ENCODE data around the gene ZNF791. TPM values are rescaled to one million over a fixed set of nuclear protein-coding genes. Genes with fewer than 3 reads are reported as not detected.

ZNF791 gene
- total and polyA plus RNA-seq, 2 donors (not counting 1 experiment from before 2014, with no cell fraction given) = 11.4 to 12.2 TPM

DNA sequence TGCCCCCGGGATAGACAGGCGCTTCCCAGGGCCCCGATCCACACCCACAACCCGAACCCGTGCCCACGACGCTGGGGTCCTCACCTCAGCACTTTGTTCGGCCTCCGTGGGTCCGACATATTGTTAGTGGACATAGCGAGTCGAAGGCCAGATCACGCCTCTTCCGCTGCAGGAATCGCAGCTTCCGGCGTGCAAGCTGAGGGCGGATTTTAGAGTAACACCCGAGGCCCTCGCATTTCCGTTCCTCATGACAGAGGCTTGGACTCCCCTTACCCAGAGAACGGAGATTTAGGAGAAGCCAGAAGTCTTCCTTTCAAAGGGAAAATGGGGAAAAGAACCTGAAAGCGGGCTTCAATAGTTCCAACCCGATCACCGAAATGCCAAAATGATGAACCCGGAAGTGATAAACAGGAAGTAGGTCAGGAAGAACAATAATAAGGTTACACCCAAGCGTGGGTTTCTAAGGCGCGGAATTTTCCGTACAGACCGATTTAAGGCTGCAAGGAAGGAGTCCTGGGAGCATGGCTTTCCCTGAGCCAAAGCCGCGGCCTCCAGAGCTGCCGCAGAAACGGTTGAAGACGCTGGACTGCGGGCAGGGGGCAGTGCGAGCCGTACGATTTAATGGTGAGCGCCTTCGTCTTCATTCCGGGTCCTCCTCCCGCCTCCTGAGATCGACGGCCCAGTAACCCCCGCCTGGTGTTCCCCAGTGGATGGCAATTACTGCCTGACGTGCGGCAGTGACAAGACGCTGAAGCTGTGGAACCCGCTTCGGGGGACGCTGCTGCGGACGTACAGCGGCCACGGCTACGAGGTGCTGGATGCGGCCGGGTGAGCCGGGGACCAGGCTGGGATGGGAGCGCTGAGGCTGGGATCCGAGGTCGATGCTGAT, 58.8 kb downstream of the ZNF791 start:
- Histone ChIP-seq H2AFZ (ENCODE audit: low read length) (peak overlapping the region; percentile 97), H3K4me1 (ENCODE audit: control insufficient read depth, extremely low read depth, insufficient read depth, low read length) (peaks cover 12% of the 10 kb centered on the region), H4K20me1 (ENCODE audit: control insufficient read depth, extremely low read depth, insufficient read depth, low read length) (no peaks in the 10 kb centered on the region), H3K27ac (ENCODE audit: insufficient read depth, low read length) (peak overlapping the region; percentile 100), H3K9ac (ENCODE audit: insufficient read depth, low read length) (peak overlapping the region; percentile 91), H3K27me3 (ENCODE audit: control insufficient read depth, insufficient read depth, low read length) (no peaks in the 10 kb centered on the region), H3K9me3 (ENCODE audit: control insufficient read depth, insufficient read depth, low read depth, low read length) (no peaks in the 10 kb centered on the region), H3K4me2 (ENCODE audit: extremely low read depth, insufficient read depth, low read length) (peak overlapping the region; percentile 77), H3K36me3 (ENCODE audit: control insufficient read depth, insufficient read depth, low read length) (peaks cover 15% of the 10 kb centered on the region), H3K4me3 (replicated peaks in 1 of 4; ENCODE audit: control extremely low read depth in 1 of 4, insufficient read depth in 1 of 4, low read depth in 3 of 4, low read length in 4 of 4) (peak overlapping the region; percentile 86 to 94 (median 88)), H3K79me2 (ENCODE audit: control insufficient read depth, insufficient read depth, low read length) (peaks cover 30% of the 10 kb centered on the region)
- DNase-seq (ENCODE audit: low read depth in 2 of 2) = peak; percentile 85 to 91
- TF ChIP-seq EZH2 (IDR thresholded peaks at IDR 0.05; ENCODE audit: low read length, missing control alignments) (no peak), CTCF (conservative IDR thresholded peaks at IDR 0.05 in 1 of 2, IDR thresholded peaks at IDR 0.05 in 1 of 2; ENCODE audit: low read depth in 1 of 2, low read length in 2 of 2) (no peak)

DNA sequence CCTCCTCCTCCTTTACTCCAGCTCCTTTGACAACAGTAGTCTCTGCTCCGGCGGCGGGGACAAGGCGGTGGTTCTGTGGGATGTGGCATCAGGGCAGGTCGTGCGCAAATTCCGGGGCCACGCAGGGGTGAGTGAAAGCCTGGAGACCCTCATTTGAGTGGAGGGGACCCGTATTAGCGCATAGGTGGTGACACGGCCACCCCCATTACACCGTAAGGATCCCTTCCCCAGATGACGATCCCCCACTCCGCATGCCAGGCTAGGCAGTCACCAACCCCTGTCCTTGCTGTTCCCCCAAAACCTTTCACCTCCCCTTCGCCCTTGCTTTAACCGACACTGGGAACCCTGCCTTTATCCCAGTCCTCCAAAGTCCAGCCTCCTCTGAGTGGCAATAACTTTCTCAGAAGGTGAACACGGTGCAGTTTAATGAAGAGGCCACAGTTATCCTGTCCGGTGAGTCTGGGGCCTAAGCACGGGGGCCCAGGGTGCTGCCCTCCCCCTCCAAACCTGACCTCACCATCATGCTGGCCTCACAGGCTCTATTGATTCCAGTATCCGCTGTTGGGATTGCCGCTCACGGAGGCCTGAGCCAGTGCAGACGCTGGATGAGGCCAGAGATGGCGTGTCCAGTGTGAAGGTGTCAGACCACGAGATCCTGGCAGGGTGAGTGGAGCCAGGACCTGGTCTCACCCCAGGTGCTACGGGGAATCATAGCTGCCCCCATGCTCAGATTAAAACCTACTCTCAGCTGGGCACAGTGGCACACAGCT, 59.6 kb downstream of the ZNF791 start:
- Histone ChIP-seq H3K4me3 (replicated peaks in 1 of 4; ENCODE audit: control extremely low read depth in 1 of 4, insufficient read depth in 1 of 4, low read depth in 3 of 4, low read length in 4 of 4) (peak overlapping the region; percentile 86 to 94 (median 88)), H3K9me3 (ENCODE audit: control insufficient read depth, insufficient read depth, low read depth, low read length) (no peaks in the 10 kb centered on the region), H3K36me3 (ENCODE audit: control insufficient read depth, insufficient read depth, low read length) (peaks cover 15% of the 10 kb centered on the region), H3K27ac (ENCODE audit: insufficient read depth, low read length) (peak overlapping the region; percentile 100), H2AFZ (ENCODE audit: low read length) (peak overlapping the region; percentile 97), H3K4me2 (ENCODE audit: extremely low read depth, insufficient read depth, low read length) (peak overlapping the region; percentile 77), H3K79me2 (ENCODE audit: control insufficient read depth, insufficient read depth, low read length) (peaks cover 30% of the 10 kb centered on the region), H3K27me3 (ENCODE audit: control insufficient read depth, insufficient read depth, low read length) (no peaks in the 10 kb centered on the region), H3K4me1 (ENCODE audit: control insufficient read depth, extremely low read depth, insufficient read depth, low read length) (peaks cover 12% of the 10 kb centered on the region), H3K9ac (ENCODE audit: insufficient read depth, low read length) (peak overlapping the region; percentile 91), H4K20me1 (ENCODE audit: control insufficient read depth, extremely low read depth, insufficient read depth, low read length) (no peaks in the 10 kb centered on the region)
- DNase-seq (ENCODE audit: low read depth in 2 of 2) = no peak
- TF ChIP-seq EZH2 (IDR thresholded peaks at IDR 0.05; ENCODE audit: low read length, missing control alignments) (no peak), CTCF (conservative IDR thresholded peaks at IDR 0.05 in 1 of 2, IDR thresholded peaks at IDR 0.05 in 1 of 2; ENCODE audit: low read depth in 1 of 2, low read length in 2 of 2) (no peak)

GRCh38 chr19:12672744-12673143, 62.0 kb downstream of the ZNF791 start:
- Histone ChIP-seq H3K9ac (ENCODE audit: insufficient read depth, low read length) (no peak overlapping the region), H3K9me3 (ENCODE audit: control insufficient read depth, insufficient read depth, low read depth, low read length) (no peaks in the 10 kb centered on the region)
- no peak for TF ChIP-seq EZH2 (IDR thresholded peaks at IDR 0.05; ENCODE audit: low read length, missing control alignments)
- TF ChIP-seq CTCF (conservative IDR thresholded peaks at IDR 0.05 in 1 of 2, IDR thresholded peaks at IDR 0.05 in 1 of 2; ENCODE audit: low read depth in 1 of 2, low read length in 2 of 2) = no peak

More at GRCh38 chr19:12672744-12673143, 62.0 kb downstream of the ZNF791 start:
- Histone ChIP-seq H3K27me3 (ENCODE audit: control insufficient read depth, insufficient read depth, low read length) (no peaks in the 10 kb centered on the region), H3K79me2 (ENCODE audit: control insufficient read depth, insufficient read depth, low read length) (peaks cover 24% of the 10 kb centered on the region), H3K27ac (ENCODE audit: insufficient read depth, low read length) (no peak overlapping the region), H3K4me1 (ENCODE audit: control insufficient read depth, extremely low read depth, insufficient read depth, low read length) (peaks cover 9% of the 10 kb centered on the region), H3K4me3 (replicated peaks in 1 of 4; ENCODE audit: control extremely low read depth in 1 of 4, insufficient read depth in 1 of 4, low read depth in 3 of 4, low read length in 4 of 4) (no peak overlapping the region), H2AFZ (ENCODE audit: low read length) (no peak overlapping the region), H3K36me3 (ENCODE audit: control insufficient read depth, insufficient read depth, low read length) (peaks cover 31% of the 10 kb centered on the region), H3K4me2 (ENCODE audit: extremely low read depth, insufficient read depth, low read length) (no peak overlapping the region), H4K20me1 (ENCODE audit: control insufficient read depth, extremely low read depth, insufficient read depth, low read length) (no peaks in the 10 kb centered on the region)
- DNase-seq (ENCODE audit: low read depth in 2 of 2) = no peak
